Loucy (cell line): ENCODE results near the gene MYL5.

Source experiments
- EZH2phosphoT487 ChIP-seq: fragments of 200-600 bp; IDR thresholded peaks from 2 replicates; pipeline ENCODE4 v1.6.1; 2018; ENCODE audit warnings: antibody characterized with exemption, mild to moderate bottlenecking, moderate library complexity, borderline replicate concordance
- TF ChIP-seq, protein P1 (sequence below): fragments of 200-600 bp; sonication (generic); conservative IDR thresholded peaks from 2 replicates; pipeline ENCODE4 v1.5.1; 2014; ENCODE audit warnings: mild to moderate bottlenecking, antibody characterized with exemption, low read length

DNA sequence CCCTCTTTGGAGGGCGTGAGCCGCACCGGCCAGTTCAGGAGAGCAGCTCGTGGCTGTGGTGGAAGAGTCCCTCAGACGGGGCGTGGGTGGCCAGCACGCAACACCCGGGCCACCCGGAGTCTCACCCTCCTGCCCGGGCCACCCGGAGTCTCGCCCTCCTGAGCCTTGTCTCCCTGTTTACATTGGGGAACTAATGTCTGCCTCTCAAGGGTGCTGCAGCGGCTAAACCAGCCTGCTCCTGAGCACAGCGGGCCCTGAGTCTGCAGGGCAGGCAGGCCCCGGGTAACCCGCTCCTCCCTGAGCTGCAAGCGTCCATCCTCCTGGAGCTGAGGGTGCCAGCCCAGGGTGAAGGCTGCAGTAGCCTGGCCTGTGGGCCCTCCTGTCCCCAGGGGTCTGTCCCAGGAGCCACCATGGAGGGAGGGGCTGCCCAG is 46.0 kb upstream of the MYL5 start:
- TF ChIP-seq, protein P1, sequence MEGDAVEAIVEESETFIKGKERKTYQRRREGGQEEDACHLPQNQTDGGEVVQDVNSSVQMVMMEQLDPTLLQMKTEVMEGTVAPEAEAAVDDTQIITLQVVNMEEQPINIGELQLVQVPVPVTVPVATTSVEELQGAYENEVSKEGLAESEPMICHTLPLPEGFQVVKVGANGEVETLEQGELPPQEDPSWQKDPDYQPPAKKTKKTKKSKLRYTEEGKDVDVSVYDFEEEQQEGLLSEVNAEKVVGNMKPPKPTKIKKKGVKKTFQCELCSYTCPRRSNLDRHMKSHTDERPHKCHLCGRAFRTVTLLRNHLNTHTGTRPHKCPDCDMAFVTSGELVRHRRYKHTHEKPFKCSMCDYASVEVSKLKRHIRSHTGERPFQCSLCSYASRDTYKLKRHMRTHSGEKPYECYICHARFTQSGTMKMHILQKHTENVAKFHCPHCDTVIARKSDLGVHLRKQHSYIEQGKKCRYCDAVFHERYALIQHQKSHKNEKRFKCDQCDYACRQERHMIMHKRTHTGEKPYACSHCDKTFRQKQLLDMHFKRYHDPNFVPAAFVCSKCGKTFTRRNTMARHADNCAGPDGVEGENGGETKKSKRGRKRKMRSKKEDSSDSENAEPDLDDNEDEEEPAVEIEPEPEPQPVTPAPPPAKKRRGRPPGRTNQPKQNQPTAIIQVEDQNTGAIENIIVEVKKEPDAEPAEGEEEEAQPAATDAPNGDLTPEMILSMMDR: no peak
- TF ChIP-seq EZH2phosphoT487: no peak
